GM19455 (cell line): ENCODE results near the gene PIEZO1.

Source experiments
- ATAC-seq: cut with Tn5 transposase; IDR thresholded peaks from one replicate; pipeline ENCODE4 v1.9.1; 2021; ENCODE audit not compliant: unreplicated experiment

The PIEZO1 gene

DNA sequence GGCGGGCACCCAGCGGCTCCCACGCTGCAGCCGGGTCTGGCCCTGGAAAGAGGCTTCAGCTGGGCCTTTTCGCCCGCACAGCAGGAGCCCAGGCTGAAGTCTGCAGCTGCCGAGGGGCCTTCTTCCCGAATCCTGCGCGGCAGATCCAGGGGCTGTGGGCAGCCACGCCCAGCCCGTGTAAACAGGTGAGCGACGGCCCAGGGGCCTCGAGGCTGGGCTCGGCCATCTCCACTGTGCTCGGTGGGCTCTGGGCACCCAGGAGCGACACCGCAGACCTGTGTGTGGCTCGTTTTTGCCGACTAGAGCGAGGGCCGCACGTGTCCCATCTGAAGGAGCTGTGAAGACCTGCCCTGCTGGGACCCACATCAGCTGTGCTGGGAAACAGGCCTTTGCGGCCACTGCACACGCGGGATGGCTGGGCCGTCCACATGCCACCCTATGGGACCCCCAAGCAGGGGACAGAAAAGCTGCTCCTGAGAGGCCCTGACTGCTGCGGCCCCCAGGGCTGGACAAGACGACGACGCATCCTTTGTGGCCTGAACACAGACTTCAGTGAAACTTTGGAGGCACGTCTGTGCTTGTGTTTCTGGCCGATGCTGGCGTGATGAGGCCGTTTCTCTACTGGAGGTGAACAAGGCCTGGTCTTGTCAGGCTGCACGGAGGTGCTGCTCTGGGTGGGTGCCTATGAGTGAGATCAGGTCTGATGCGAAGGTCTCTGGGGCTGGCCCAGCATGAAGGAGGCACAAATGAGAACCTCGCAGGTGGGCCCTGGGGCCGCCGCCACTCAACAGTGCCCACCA lies 31.9 kb upstream of the PIEZO1 start:
- ATAC-seq = no peak

DNA sequence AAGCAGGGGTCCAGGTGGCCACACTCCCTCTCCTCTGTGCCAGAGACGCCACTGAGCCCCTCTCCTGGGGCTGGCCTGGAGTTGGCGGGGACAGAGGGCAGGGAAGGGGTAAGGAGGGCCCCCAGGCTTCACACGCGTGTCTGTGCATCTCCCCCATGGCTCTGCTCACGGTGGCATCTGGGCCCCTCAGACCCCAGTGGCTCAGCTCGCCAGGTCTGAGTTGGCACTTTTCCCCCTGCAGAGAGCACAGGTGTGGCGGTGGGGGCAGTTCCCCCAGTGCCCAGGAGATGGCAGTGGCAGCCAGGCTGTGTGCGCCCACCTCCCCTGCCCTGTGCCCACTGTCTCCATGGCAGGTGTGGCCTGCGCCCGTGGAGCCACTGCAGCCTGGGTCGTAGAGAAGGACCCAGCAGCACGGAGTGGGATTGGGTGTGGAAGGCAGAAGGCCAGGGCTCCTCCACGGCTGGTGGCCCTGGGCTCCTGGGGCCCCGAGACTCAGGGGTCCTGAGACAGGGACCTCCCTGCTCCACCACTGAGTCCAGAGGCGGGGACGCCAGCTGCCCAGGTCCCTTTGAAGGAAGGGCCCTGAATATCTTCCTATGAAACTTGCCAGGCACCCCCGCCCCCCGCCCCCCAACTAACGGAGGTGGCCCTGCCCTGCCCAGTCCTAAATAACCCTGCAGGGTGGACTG lies 31.0 kb upstream of the PIEZO1 start:
- no peak for ATAC-seq

DNA sequence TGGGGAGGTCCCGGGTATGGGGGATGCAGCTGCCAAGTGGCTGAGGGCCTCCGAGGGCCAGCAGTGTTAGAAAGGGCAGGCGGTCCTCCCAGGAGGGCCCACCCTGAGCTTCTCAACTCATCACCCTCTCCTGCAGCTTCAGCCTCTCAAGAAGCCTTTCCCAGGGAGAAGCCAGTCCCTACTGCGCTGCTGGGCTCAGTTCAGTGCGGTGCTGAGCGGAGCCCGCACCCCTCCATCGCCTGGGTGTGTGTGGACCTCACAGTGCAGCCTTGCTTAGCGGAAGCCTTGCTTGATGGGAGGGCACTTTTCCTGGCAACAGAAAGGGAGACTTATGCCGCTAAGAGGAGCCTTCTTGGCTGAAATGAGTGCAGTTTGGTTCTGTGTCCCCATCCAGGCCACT lies 30.2 kb upstream of the PIEZO1 start:
- ATAC-seq = no peak

GRCh38 chr16:88814144-88814502 lies 29.1 kb upstream of the PIEZO1 start:
- ATAC-seq = no peak

GRCh38 chr16:88813269-88814143 lies 28.5 kb upstream of the PIEZO1 start:
- no peak for ATAC-seq

- no peak for ATAC-seq
These were observed 27.7 kb upstream of the PIEZO1 start for GRCh38 chr16:88812513-88813268.

- peak; percentile 59 for ATAC-seq
These were observed 26.9 kb upstream of the PIEZO1 start, which contains the start of gene APRT for GRCh38 chr16:88811769-88812512. TSS of gene APRT (minus strand) at chr16:88811928. CDS start at chr16:88811899, 29 bp downstream.

DNA sequence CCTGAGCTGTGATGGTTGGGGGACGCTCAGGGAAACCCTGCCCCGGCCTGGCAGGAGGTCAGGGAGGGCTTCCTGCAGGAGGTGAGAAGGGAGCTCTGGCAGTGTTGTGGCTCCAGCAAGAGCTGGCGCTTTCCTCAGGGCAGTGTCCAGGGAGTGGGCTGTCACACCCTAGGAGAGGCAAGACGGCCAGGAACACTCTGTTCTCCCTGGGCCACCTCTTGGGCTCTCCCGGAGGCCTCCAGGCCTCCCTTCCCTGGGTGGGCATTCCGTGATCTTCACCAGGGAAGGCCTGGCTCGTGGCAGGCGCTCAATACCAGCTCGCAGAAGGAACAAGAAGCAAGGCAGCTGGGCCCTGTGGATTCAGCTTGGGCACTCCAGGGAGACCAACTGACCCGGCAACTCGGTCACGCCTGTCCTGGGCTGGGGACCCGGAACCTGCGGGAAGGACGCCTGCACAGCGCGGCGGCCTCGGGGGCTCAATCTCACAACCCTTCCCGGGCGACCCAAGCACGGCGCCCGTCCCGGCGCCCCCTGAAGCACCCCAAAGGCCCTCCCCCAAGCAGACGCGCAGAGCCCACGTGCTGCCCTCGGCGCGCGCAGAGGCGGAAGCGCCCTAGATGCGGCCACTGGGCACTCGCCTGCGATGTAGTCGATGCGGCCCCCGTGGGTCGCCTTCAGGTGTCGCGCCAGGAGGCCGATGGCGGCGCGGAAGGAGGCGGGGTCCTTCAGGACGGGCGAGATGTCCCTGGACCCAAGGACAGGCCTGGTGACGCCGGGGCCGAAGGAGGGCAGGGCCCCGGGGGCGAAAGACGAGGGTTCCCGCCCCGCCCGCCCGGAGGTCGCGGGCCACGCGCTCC lies 26.1 kb upstream of the PIEZO1 start:
- peak; percentile 38 for ATAC-seq

GRCh38 chr16:88810166-88810911 lies 25.3 kb upstream of the PIEZO1 start:
- ATAC-seq = no peak

- no peak for ATAC-seq
These were observed 24.7 kb upstream of the PIEZO1 start for GRCh38 chr16:88809676-88810165.

- ATAC-seq = no peak
These were observed 24.2 kb upstream of the PIEZO1 start for GRCh38 chr16:88809068-88809675.

DNA sequence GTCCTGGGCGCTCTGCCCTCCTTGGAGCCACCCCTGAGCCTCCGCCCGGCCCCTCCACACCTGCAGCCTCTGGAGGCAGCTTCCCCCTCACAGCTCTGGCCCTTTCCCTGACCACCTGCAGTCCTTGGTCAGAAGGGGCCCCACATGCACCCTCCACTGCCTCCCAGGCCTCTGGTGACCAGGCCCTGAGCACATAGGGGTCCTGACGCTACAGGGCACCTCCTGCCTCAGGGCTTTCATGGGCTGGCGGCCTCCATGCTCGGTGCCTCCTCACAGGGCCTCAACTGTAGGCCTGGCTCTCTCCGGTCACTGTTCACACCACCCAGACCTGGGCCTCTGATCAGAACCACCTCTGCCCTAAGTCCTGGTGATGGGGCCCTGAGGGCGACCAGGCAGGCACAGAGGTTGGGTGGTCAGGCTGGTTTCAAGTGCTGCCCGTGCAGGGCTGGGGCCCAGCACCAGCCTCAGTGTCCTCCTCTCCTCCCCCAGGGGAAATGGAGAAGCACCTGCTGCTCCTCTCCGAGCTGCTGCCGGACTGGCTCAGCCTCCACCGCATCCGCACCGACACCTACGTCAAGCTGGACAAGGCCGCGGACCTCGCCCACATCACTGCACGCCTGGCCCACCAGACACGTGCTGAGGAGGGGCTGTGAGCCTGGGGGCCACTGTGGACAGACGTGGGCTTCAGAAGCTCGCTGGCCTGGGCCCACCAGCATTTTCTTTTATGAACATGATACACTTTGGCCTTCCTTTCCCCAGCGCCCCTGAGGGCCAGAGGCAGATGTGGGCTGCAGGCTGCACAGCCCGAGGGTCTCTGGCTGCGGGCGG lies 22.8 kb upstream of the PIEZO1 start:
- ATAC-seq = no peak

- ATAC-seq = no peak
These were observed 22.2 kb upstream of the PIEZO1 start for GRCh38 chr16:88807142-88807625.

DNA sequence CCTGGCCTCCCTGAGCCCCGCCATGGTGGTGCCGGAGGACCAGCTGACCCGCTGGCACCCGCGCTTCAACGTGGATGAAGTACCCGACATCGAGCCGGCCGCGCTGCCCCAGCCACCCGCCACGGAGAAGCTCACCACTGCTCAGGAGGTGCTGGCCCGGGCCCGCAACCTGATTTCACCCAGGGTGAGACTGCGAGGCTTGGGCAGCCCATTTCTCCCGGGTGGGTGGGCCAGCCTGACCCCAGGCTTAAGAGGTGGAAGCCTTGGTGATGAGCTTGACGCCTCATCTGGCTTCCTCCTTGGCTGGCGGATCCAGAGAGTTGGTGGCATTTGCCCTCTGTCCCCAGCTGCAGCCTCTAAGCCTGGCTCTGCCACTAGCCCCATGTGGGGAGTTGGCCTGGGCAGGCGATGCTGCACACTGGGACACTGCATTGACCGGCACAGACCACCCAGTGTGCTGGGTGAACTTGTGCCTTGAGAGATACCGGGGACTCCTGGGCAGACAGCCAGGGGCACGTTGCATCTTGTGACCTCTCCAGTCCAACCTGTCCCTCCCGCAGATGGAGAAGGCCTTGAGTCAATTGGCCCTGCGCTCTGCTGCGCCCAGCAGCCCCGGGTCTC lies 21.6 kb upstream of the PIEZO1 start:
- no peak for ATAC-seq

DNA sequence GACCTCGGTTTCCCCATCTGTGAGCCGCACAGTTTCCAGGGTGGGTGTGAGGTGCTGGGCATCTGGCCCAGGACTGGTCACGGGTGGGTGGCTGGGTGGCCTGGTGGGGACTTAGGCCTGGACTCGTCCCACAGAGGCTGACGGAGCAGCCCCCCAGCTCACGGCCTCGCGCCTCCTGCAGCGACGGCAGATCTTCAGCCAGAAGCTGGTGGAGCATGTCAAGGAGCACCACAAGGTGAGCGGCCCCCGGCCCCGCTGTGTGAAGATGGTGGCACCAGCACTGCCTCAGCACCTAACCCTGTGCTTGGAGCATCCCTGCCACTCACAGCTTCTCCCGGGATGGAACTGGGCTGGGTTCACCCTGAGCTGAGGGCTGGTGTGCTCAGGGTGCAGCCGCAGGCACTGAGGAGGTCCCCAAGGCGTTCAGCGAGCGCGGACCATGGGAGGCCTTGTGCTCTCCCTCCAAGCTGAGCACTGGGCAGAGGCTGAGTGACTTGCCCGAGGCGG lies 20.9 kb upstream of the PIEZO1 start:
- no peak for ATAC-seq

GRCh38 chr16:88805340-88805715 lies 20.3 kb upstream of the PIEZO1 start:
- no peak for ATAC-seq
